Stimulated activated CD4-positive, alpha-beta T cell treated with anti-CD3 and anti-CD28 coated beads, TNF-alpha, amount 100 ng/mL, for 4 hours (primary cell): Measurements from ENCODE around the gene LNP1.
"Not testable (repeated sequence)": the region's sequence is repeated elsewhere in the genome, so short reads cannot be mapped to it uniquely, and the experiment has no call there.

Experiments used
- DNase-seq, 3 experiments: peaks; one replicate each; pipeline ENCODE4 v3.0.0-alpha.2; 2020; ENCODE audit warnings: low read depth in 3 of 3

Gene LNP1

DNA sequence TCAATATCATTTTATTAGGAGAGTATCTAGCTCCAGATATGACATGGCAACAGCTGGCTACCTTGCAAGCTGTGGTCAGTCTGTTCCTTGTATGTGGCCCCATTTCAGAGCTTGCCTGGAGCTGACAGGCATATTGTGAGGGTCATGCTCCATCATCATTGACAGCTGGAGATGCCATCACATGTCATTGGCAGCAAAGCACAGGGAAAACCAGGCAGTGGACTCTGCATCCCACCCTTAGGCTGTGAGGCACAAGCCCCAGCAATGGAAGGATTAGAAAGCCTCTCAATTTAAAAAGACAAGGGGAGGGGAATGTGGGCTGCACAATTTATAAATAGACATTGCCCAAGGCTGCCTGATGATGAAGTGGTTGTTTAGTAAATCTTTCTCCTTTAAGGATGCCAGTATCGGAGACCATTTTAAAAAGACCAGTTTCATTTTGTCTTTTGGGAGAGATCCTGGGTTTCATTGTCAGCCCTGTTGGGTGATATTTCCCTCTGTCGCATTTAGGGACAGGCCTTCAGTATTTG lies 27.9 kb downstream of the LNP1 start:
- DNase-seq = no peak

DNA sequence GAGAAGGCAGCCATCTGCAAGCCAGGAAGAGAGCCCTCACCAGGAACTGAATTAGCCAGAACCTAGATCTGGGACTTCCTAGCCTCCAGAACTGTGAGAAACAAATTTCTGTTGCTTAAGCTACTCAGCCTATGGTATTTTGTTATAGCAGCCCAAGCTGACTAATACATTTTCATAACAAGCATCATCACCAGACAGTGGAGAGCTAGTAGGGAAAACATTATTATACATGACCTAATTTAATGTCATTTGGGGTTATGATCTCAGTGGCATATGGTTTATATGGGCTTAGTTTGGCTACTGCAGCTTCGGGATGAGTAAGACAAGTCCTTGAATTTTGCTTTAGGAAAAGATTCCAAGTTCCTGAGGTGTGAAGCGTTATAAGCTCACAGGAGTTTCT lies 35.6 kb downstream of the LNP1 start:
- no peak for DNase-seq

DNA sequence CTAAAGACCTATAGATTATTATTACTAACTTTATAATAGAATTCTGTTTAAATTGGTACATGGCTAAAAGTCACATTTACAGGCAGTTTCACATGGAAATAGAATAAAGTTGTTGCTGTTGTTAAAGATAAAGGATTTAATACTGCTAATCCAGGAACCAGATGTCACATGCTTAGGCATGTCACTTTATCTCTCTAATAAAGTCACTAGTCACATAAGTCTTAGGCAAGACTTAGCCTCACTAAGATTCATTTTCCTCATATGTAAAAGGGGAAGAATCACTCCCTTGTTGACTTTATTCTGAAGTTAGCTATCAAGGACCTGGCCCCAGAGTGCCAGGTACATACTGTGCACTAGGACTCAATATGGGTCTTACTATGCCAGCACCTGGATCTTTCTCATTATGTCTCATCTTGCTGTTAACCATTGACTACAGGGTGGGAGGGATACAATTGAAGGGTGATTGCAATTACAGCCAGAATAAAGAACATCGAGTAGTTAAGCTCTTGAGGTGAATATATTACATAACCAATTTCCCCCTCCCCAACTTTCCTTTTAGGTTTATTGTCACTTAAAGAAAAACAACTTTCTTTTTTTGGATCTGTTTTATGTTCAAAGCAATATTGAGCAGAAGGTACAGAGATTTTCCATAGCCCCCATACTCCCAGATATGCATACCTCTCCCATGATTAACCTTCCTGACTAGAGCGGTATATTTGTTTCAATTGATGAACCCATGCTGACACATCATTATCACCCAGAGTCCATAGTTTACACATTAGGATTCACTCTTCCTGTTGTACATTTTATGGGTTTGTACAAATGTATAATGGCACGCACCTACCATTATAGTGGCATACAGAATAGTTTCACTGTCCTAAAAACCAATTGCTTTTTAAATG lies 36.6 kb downstream of the LNP1 start:
- no peak for DNase-seq

DNA sequence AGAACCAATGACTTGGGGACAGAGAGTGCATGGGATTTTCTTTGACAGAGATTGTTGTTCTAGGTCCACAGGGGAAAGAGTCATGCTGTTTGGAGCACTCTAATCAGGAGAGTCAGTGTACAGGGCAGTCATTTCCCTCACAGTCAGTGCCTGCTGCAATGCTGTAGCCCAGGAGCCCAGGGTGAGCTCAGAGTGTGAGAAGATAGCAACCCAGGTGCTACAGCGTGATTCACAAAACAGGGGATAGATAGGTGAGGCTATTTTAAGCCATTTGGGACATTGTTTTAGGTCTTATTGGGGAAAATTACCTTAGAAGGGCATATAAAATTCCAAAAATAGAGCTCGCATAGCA lies 37.3 kb downstream of the LNP1 start:
- DNase-seq = no peak

DNA sequence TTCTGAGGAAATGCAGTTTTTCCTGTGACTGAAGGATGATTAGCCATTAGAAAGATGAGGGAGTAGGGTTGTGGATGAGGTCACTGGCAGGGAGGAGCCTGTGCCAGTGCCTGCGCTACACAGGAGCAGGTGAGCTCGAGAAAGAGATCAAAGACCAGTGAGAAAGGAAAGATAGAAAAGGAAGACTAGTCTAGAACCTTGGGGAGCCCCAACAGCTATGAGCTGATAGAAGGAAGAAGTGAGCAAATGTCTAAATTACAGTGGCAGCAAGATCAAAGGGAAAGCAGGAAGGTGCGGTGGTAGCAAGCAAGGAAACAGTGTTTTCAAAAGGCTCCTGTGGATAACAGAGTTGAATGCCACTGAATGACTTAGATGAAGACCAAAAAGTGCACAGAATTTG lies 39.6 kb downstream of the LNP1 start:
- no peak for DNase-seq

DNA sequence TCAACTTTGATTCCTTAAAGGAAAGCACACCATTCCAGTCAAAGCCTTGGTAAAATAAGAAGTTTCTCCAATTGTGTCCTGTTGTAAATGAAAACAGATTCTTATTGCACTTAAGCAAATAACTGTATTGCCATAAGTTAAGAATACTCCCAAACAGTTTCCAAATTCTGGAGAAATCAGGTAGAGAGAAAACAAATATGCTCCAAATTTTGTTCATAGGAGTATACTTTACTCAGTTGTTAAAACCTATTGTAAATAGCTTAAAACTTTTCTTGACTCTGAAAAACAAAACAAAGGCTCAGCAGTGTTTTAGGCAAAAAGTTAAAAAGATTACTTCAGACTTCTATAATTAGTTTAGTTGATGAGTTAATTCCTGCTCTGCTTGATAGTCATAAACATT lies 42.4 kb downstream of the LNP1 start:
- no peak for DNase-seq

DNA sequence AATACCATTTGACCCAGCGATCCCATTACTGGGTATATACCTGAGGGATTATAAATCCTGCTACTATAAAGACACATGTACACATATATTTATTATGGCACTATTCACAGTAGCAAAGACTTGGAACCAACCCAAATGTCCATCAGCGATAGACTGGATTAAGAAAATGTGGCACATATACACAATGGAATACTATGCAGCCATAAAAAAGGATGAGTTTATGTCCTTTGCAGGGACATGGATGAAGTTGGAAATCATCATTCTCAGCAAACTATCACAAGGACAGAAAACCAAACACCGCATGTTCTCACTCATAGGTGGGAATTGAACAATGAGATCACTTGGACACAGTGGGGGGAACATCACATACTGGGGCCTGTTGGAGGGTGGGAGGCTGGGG lies 45.7 kb downstream of the LNP1 start:
- not testable (repeated sequence) for DNase-seq

DNA sequence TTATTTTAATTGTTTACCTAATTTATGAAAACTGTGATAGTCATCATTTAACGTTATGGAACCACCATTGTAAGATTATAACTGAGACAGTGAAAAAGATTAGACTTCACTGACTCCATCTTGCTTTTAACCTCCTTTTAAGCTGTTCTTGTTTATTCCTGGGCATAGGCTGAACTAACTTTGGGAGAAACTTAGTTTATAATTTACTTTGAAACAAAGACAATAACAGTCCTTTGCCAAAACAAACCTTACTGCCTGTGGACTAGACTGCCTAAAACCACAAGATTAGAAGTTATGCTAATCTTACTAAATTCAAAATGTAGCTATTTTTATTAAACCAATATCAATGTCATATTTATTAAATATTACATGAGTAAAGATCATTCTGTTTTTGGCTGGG lies 46.7 kb downstream of the LNP1 start:
- DNase-seq = no peak

DNA sequence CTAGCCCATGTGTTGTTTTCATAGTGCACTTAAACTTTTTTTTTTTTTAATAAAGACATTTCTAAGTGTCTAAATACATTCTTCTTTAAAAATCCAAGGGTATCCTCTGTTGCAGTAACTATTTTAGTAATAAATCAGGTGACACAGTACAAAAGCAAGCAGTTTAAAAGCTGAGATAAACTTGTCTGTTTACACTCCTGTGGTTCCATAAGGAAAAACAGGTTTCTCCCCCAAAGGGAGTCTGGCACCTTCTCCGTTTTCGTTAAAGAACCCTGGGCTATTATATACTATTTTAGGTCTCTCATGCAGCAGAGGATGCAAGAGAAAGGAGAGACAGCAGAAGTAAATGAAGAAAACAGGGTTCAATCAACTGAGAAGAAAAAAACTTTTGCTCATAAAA lies 47.9 kb downstream of the LNP1 start:
- DNase-seq = no peak

DNA sequence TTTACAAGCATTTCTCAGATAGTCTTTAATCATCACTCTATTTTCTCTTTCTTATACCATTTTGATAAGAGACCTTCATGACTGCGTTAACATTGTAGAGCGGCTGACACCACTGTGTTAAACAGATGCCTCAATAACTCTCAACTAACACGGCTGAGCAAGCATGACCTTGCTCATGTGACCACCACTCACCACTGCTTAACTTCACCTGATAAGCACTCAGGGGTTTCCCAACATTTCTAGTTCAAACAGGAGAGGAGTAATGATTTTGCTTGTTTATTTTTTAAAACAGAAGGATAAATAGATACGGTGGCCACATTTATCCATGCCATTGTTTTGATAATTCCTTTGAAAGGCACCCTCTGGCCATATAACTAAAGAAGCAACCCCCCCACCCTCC lies 53.3 kb downstream of the LNP1 start:
- no peak for DNase-seq

DNA sequence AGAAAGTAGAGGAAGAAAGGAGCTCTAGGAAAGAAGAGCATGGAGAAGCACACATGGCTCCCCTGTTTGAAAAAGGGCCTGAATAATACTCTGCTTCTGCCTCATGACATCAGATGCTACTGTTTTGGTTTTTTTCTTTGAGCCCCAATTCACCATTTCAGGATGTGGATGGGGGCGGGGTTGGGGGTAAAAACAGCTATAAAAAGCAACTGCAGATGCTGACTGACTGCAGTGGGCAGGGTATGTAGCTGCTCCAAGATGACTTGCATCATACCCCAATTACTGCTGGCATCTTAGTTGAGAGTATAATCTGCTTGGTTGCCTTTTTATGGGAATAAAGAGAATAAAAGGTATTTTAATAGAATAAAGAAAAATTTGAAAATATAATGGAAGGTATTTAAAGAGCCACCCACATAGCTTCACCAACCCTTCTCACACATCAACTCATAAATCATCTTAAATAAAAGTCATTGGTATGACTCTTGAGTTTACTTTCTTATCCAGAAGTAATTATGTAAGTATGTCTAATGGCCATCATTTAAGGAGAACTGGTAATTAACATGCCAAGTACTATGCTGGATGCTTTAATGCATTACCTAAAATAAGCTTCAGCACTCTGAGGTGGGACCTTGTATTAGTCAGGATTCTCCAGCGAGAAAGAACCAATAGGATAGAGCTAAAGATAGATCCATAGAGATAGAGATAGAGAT lies 54.7 kb downstream of the LNP1 start:
- no peak for DNase-seq

DNA sequence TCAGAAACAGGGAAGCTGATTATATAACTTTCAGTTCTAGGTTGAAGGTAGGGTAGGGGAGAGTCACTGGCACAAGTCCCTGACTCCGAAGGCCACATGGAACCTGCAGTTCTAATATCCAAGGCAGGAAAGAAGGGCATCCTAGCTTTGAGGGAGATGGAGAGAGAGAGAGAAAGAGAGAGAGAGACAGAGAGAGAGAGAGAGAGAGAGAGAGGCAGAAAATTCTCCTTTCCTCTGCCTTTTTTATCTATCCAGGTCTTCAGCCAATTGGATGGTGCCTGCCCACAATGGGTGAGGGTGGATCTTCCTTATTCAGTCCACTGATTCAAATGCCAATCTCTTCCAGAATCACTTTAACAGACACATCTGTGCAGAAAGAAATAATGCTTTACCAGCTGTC lies 55.4 kb downstream of the LNP1 start:
- no peak for DNase-seq

DNA sequence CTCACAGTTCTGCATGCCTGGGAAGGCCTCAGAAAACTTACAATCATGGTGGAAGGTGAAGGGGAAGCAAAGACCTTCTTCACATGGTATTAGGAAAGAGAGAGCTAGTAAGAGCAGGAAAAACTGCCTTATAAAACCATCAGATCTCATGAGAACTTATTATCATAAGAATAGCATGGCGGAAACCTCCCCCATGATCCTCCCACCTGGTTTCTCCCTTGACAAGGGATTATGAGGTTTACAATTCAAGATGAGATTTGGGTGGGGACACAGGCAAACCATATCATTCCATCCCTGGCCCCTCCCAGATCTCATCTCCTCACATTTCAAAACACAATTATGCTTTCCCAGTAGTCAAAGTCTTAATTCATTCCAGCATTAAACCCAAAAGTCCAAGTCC lies 56.5 kb downstream of the LNP1 start:
- no peak for DNase-seq

DNA sequence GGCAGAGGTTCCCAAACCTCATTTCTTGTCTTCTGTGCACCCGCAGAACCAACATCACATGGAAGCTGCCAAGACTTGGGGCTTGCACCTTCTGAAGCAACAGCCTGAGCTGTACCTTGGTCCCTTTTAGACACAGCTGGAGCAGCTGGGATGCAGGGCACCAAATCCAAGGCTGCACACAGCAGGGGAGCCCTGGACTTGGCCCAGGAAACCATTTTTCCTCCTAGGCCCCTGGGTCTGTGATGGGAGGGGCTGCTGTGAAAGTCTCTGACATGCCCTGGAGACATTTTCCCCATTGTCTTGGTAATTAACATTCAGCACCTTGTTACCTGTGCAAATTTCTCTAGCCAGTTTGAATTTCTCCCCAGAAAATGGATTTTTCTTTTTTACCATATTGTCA lies 57.5 kb downstream of the LNP1 start:
- DNase-seq = no peak

DNA sequence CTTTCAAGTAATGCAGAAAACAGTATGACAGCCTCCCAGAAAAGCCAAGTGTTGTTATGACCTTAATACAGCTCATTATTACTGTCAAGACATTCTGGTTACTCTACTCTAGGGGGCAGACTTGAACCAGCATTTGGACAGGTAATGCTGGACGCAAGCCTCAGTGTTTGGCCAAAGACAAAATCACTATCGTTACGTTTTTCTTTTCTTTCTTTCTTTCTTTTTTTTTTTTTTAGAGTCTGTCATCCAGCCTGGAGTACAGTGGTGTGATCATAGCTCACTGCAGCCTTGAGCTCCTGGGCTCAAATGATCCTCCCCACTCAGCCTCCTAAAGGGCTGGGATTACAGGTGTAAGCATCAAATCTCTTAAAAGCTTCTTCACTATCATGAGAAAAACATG lies 61.7 kb downstream of the LNP1 start:
- no peak for DNase-seq

DNA sequence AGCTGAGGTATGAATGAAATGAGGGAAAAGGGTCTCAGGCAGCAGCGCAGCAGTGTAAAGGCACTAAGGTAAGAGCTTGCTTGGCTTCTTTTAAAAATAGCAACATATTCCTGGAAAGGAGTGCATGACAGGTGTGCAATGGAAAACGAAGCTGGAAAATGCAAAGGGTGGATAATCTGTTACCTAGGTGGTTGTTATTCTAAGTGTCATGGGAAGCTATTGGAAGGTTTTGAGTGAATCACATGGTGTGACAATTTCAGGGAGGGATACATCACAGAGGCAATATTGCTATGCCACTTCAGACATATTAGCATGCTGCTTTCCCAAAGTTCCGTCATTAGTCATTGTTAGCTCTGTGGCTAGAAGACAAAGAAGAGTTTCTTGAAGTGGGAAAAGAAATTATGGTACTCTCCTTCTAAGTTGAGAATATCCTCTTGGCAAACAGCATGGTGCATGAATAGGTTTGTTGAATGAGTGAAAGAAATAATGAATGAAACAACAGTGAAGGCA lies 62.4 kb downstream of the LNP1 start:
- DNase-seq = no peak

DNA sequence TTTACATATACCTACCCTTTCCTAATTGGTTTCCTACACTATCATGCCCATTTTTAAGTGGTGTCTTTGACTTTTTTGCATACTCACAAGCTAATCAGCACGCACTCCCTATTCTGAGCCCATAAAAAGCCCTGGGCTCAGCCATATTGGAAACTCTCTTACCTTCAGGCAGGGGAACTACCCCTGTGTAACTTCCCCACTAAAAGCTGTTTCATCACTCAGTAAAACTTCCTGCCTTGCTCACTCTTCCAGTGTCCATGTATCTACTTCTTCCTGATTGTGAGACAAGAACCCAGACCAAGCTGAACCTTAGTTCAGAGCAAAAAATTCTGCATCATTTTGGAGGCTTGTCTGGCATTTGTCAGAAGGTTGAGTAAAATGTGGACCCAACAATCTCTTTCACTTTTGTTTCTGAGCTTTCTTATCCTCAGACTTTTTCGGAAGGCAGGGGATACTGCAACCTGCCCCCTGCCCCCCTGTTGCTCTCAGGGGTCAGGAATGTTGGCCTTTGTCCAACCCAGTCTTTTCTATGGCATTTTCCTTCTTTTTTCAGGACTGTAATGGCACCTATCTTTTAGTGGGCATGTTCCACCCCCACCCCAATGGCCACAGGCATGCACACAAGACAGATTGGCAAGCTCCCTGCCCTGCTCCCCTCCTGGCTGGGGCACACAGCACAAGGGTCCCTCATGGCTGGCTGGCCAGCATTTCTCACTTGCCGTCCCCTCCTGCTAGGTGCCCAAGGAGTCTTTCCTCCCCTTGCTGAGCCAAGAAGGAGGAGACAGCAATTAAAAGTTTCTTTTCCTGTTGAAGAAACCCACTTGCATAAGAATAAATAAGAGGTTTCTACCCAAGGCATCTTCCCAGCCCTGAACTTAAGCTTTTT lies 64.8 kb downstream of the LNP1 start:
- no peak for DNase-seq

DNA sequence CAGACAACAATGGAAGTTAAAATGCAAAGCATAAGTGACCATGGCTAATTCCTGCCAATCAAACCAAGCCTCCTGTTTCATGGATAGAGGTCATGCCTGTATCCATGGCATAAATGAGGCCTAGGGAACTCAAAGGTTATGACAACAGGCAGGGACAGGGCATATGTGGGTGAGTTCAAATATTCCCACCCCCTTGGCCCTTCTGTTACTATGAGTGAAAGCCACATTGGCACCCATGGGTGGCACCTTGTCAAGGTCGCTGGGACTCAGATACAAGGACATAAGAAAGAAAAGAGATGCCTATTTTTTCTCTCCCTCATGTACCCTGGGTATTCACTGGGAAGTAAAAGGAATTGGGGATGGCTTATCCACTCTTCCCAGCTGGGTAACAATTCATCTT lies 65.8 kb downstream of the LNP1 start:
- DNase-seq = no peak

DNA sequence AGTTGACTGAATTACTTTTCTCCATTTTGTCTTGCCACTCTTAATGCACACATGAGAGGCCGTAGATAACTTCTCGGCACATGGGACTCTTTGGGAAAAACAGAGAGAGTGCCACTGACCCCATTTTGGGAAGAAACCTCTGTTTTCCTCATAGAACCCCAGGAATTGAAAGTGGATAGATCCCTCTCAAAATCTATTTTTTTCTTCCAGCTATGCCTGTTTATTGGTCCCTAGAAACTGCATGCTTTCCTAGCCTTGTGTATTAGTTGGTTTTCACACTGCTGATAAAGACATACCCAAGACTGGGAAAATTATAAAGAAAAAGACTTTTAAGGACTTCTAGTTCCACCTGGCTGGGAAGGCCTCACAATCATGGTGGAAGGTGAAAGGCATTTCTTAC lies 67.3 kb downstream of the LNP1 start:
- no peak for DNase-seq

DNA sequence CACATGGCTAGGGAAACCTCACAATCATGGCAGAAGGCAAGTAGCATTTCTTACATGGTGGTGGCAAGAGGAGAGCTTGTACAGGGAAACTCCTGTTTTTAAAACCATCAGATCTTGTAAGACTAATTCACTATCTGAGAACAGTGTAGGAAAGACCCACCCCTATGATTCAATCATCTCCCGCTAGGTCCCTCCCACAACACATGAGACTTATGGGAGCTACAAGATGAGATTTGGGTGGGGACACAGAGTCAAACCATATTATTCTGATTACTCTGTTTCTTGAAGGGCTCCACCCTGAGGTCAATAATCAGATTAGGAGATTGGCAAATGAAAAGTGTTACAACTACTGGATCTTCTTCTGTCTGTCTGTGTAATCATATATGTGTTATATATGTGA lies 69.6 kb downstream of the LNP1 start:
- no peak for DNase-seq

DNA sequence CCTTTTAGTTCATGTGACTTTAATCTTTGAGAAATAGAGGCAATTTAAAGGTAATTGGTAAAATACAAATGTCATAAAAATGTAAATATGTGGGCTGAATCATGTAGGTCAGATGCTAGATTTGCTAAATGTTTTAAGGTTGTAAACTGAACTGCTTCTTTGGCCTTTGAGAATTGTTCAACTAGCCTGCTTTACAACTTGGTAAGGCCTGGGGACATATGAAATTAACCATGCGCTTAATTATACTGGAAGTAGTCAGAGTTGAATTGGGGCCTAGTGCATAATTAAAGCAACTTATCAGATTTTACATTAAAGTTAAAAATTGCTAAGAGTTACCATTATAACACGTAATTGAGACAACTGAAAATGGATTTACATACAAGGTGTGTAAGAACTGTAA lies 70.1 kb downstream of the LNP1 start:
- DNase-seq = no peak

DNA sequence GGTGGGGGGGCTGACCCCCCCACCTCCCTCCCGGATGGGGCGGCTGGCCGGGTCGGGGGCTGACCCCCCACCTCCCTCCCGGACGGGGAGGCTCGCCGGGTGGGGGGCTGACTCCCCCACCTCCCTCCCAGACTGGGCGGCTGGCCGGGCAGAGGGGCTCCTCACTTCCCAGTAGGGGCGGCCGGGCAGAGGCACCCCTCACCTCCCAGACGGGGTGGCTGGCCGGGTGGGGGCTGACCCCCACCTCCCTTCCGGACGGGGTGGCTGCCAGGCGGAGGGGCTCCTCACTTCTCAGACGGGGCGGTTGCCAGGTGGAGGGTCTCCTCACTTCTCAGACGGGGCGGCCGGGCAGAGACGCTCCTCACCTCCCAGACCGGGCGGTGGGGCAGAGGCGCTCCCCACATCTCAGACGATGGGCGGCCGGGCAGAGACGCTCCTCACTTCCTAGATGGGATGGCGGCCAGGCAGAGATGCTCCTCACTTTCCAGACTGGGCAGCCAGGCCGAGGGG lies 76.6 kb downstream of the LNP1 start:
- not testable (repeated sequence) for DNase-seq
